Measurements from ENCODE around the gene PVR. TPM values are rescaled to one million over a fixed set of nuclear protein-coding genes. Genes with fewer than 3 reads are reported as not detected.
"Not testable (repeated sequence)": the region's sequence is repeated elsewhere in the genome, so short reads cannot be mapped to it uniquely, and the experiment has no call there.

The PVR gene
- total RNA-seq, 3 donors from 2014 or later, result 23.8 to 39.8 (median 26.7) TPM

GRCh38 chr19:44607049-44607448 is 36.7 kb upstream of the PVR start:
- ATAC-seq, result peak; percentile 61
- Histone ChIP-seq H3K4me3 (no peak overlapping the region), H3K9me3 (no peaks in the 10 kb centered on the region), H3K4me1 (ENCODE audit: low read depth) (peaks cover 9% of the 10 kb centered on the region), H3K36me3 (ENCODE audit: low read depth) (no peaks in the 10 kb centered on the region)
- TF ChIP-seq, protein P1, sequence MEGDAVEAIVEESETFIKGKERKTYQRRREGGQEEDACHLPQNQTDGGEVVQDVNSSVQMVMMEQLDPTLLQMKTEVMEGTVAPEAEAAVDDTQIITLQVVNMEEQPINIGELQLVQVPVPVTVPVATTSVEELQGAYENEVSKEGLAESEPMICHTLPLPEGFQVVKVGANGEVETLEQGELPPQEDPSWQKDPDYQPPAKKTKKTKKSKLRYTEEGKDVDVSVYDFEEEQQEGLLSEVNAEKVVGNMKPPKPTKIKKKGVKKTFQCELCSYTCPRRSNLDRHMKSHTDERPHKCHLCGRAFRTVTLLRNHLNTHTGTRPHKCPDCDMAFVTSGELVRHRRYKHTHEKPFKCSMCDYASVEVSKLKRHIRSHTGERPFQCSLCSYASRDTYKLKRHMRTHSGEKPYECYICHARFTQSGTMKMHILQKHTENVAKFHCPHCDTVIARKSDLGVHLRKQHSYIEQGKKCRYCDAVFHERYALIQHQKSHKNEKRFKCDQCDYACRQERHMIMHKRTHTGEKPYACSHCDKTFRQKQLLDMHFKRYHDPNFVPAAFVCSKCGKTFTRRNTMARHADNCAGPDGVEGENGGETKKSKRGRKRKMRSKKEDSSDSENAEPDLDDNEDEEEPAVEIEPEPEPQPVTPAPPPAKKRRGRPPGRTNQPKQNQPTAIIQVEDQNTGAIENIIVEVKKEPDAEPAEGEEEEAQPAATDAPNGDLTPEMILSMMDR (IDR thresholded peaks at IDR 0.05), result no peak
- intact Hi-C loops (cut with DNase I, micrococcal nuclease), result no loop called here
- DNase-seq, result peak in 1 of 3 donors; percentile 51

GRCh38 chr19:44607917-44608316 is 35.8 kb upstream of the PVR start:
- no peaks in the 10 kb centered on the region for H3K36me3 ChIP-seq (ENCODE audit: low read depth)
- H3K4me3 ChIP-seq, result no peak overlapping the region
- DNase-seq, result no peak
- TF ChIP-seq, protein P1 (IDR thresholded peaks at IDR 0.05), result no peak
- H3K9me3 ChIP-seq, result no peaks in the 10 kb centered on the region
- peaks cover 9% of the 10 kb centered on the region for H3K4me1 ChIP-seq (ENCODE audit: low read depth)
- intact Hi-C loops (cut with DNase I, micrococcal nuclease), result no loop called here
- no peak for ATAC-seq

GRCh38 chr19:44608391-44608821 is 35.3 kb upstream of the PVR start:
- intact Hi-C loops (cut with DNase I, micrococcal nuclease), result no loop called here

DNA sequence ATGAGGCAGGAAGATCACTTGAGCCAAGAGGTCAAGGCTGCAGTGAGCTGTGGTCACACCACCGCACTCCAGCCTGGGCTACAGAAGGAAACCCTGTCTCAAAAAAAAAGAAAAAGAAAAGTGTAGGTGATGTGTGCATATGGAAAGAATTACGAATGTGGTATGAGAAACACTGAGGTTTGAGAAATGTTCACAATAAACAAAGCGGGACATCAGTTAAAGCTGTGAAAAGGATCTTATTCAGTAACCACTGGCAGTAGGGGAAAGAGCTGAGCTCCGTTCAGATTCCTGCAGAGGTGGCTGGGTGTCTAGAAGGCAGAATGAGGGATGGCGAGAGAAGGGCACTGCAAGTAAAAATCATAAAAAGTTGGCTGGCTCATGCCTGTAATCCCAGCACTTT is 34.5 kb upstream of the PVR start:
- intact Hi-C loops (cut with DNase I, micrococcal nuclease), result no loop called here
- ATAC-seq, result no peak

More at GRCh38 chr19:44608391-44608821, 35.3 kb upstream of the PVR start:
- TF ChIP-seq, protein P1 (IDR thresholded peaks at IDR 0.05), result no peak
- peak; percentile 65 for ATAC-seq
- peak in 1 of 3 donors; percentile 79 for DNase-seq
- Histone ChIP-seq H3K4me1 (ENCODE audit: low read depth) (peaks cover 10% of the 10 kb centered on the region), H3K9me3 (no peaks in the 10 kb centered on the region), H3K36me3 (ENCODE audit: low read depth) (no peaks in the 10 kb centered on the region), H3K4me3 (no peak overlapping the region)

DNA sequence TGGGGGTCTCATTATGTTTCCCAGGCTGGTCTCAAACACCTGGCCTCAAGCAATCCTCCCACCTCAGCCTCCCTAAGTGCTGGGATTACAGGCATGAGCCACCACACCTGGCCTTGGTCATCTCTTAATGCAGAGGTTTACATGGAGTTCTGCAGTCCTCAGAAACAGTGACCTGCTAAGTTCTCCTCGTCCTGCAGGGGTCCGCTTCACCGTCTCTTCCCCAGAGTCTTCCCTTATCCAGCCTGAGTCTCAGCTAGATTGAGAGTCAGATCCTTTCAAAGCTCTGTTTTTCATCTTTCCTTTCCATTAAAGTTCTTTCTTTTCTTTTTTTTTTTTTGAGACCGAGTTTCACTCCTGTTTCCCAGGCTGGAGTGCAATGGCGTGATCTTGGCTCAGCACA is 33.2 kb upstream of the PVR start:
- DNase-seq; H3K9me3 ChIP-seq; H3K4me3 ChIP-seq; H3K36me3 ChIP-seq (ENCODE audit: low read depth); intact Hi-C loops (cut with DNase I, micrococcal nuclease): not testable (repeated sequence)
- peak; percentile 73 for ATAC-seq
- peaks cover 12% of the 10 kb centered on the region for H3K4me1 ChIP-seq (ENCODE audit: low read depth)

More for the DNA sequence above, 34.5 kb upstream of the PVR start:
- H3K9me3 ChIP-seq, result no peaks in the 10 kb centered on the region
- peaks cover 12% of the 10 kb centered on the region for H3K4me1 ChIP-seq (ENCODE audit: low read depth)
- no peaks in the 10 kb centered on the region for H3K36me3 ChIP-seq (ENCODE audit: low read depth)
- no peak overlapping the region for H3K4me3 ChIP-seq
- DNase-seq, result no peak
- TF ChIP-seq, protein P1 (IDR thresholded peaks at IDR 0.05), result no peak

DNA sequence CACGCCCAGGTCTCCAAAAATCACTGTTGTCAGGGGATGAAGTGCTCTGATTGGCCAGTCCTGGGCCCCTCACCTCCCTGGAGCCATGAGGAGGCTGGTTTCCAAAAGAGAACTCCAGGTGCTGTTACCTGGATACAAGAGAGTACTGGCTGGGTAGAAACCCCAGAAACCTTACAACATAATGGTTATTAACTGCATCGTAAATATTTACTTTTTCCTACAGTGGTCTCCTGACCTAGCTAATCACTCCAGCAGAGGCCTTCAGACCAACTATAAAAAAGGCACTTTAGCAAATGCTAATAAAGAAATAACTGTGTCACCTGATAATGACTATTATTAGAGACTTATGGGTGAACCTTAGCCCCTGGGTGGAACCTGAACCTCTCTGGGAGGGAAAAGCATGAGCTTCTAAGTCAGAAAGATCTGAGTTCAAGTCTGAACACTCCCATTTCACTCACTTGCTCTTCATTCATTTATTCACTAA is 31.9 kb upstream of the PVR start:
- H3K36me3 ChIP-seq (ENCODE audit: low read depth), result no peaks in the 10 kb centered on the region
- DNase-seq (no peak), ATAC-seq (no peak)
- H3K4me3 ChIP-seq, result no peak overlapping the region
- TF ChIP-seq, protein P1 (IDR thresholded peaks at IDR 0.05), result no peak
- intact Hi-C loops (cut with DNase I, micrococcal nuclease), result no loop called here
- no peaks in the 10 kb centered on the region for H3K9me3 ChIP-seq
- H3K4me1 ChIP-seq (ENCODE audit: low read depth), result peaks cover 12% of the 10 kb centered on the region
